GM19099 (cell line): ENCODE data around the gene NANOS3.

ENCODE experiments used
- POLR2A ChIP-seq: IDR thresholded peaks from 3 replicates; pipeline ENCODE4 v1.6.1; 2011; ENCODE audit warnings: low read depth; ENCODE audit not compliant: insufficient read length; ENCODE audit errors: extremely low read depth

Gene NANOS3

DNA sequence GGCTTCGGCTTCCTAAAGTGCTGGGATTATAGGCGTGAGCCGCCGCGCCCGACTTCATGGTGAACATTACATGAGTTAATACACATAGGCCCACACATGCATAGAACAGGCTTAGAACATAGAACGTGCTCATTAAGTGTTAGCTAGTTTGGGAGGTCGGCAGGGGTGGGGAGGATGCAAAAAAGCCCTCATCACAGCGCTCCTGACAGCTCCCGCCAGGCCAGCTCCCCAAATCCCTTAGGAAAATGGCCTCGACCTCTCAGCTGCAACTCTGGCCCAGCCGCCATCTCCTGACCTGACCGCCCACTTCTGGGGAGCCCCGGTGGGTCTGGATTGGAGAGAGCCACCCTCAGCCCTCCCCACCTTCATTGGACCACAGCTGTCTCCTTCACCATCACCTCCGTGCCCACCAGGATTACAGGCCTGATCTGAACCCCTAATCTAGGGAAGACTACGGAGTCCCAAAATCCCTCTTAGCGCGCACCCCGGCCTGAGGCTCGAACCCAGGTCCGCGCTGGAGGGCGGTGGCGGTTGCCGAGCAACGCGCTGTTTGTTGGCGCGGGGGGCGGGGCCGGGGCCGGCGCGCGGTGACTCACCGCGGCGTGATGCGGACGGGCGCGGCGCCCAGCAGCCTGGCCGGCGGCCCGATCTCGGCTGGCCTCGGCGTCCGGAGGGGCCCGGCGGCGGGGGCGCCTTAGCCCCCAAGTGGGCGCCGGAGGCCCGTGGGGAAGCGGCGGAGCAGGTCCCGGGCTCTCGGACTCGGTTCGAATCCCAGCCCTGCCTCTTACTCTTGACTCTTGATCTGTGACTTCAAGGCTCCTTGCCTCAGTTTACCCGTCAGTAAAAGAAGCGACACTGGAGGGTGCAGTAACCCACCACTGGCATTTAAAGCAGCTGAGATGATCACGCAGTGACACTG, 26.7 kb upstream of the NANOS3 start:
- TF ChIP-seq POLR2A = no peak

DNA sequence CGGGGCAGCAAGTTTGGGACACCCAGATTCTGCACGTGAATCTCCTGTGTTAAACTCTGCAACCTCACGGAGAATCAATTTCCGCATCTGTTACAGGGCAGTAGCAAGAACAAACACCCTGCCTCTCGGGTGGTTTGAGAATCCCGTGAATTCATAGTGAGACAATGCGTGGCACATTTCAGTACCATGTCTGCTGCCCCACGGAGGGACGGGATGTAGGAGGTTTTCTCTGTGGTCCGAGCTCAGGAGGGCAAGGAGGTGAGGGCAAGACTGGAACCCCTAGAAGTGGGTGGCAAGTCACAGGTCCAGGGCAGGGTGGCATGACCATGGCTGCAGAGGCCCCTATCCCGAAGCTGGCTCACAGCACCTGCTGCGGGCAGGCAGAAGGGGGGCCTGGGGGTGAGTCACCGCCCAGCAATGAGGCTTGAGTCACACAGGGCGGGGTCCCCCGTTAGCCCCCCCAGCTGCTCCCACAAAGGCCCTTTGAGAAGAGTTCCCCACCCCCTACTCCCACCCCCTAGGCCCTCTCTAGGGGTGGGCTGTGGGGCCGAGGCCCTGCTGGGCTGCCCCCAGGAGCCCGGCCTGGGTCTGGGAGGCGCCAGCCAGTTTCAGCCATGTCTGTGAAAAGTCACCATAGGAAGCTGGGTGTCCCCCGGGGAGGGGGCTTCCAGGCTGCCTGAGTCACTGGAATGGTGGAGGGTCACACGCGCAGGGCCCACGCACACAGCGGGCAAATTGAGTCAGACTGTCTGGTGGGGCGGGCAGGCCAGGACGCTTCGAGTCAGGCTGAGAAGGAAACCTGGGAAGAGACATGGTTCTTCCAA, 25.8 kb upstream of the NANOS3 start:
- TF ChIP-seq POLR2A = no peak

- no peak for TF ChIP-seq POLR2A
Measured at GRCh38 chr19:13856497-13856896, 20.4 kb upstream of the NANOS3 start.

- TF ChIP-seq POLR2A = no peak
Measured at GRCh38 chr19:13859361-13859880, 17.5 kb upstream of the NANOS3 start.

- no peak for TF ChIP-seq POLR2A
Measured at GRCh38 chr19:13860679-13861391, 16.1 kb upstream of the NANOS3 start.

DNA sequence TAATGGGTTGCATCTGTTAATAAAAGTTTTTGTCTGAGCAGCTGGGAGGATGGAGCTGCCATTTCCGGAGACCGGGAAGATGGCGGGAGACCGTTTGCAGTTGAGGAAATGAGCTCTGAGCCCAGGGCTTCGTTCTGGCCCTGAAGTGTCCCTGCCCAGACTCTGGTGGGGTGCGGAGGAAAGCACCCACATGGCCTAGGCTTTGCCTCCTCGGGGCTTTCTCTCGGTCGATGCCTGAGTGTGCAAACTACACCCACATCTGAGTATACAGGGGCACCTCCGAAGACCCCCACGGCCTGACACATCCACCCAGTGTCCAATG, 15.6 kb upstream of the NANOS3 start:
- TF ChIP-seq POLR2A = no peak

GRCh38 chr19:13861714-13862531, 15.0 kb upstream of the NANOS3 start:
- peak; percentile 59 for TF ChIP-seq POLR2A

DNA sequence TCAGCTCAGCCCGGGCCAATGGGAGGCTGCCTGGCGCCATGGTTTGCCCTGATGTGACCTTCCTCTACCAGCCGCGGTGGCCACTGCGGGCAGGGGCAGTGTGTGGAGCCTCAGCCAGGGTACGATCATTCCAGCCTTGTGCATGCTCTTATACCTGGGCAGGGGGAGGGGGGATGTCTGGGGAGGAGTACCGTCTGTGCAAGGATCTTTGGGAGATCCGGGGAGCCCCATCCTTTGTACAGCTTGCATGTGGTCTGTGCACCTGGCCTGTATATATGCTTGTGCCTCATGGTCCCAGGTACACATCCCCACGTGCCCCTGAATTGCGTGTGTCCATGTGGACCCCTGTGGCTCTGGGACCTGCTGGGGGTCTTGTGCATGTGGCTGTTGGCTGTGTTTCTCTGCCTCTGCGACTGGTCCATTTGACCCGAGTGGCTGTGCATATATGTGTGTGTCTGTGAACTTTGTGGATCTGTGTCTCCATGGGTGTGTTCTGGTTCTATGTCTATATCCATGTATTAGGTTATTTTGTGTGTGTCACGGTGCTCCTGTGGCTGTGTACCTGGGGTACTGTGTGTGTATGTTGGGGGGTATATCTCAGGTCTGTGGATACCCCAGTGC, 12.8 kb upstream of the NANOS3 start:
- no peak for TF ChIP-seq POLR2A

DNA sequence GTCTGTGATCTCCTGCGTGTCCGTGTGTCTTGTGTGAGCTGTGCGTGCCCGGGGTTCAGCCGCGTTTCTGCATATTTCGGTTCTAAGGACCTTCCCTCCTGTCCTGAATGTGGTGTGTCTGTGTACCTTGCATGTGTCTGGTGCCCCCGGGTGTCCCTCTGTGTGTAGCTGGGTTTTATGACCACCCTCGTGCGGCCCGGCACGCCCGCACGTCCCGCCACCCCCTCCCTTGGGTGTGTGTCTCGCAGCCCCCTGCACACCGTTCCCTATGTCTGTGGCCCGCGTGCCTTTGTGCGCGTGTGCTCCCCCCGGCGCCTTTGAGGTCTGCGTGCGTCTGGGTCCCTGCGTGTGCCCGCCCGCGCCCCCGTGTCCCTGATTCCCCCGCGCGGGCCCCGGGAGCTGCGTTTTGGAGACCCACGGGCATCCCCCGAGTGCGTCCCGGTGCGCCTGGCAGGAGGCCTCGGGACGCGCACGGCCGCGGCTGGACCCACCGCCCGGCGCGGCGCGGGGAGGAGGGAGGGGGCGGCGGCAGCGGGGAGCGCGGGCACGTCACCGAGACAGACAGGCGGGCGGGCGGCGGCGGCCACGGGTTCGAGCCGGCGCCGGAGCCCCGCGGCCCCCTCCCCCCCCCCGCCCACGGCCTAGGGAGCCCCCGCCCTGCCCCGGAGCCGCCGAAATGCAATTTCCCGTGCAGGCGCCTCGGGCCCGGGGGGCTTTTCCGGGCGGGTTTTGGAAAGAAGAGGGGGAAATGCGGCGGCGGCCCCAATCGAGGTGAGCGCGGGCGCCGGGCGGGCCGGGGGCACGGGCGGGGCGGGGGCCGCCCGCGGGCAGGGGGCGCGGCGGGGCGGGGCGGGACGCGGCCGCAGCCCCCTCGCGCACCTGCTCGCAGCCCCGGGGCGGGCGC, 12.0 kb upstream of the NANOS3 start:
- TF ChIP-seq POLR2A = no peak

DNA sequence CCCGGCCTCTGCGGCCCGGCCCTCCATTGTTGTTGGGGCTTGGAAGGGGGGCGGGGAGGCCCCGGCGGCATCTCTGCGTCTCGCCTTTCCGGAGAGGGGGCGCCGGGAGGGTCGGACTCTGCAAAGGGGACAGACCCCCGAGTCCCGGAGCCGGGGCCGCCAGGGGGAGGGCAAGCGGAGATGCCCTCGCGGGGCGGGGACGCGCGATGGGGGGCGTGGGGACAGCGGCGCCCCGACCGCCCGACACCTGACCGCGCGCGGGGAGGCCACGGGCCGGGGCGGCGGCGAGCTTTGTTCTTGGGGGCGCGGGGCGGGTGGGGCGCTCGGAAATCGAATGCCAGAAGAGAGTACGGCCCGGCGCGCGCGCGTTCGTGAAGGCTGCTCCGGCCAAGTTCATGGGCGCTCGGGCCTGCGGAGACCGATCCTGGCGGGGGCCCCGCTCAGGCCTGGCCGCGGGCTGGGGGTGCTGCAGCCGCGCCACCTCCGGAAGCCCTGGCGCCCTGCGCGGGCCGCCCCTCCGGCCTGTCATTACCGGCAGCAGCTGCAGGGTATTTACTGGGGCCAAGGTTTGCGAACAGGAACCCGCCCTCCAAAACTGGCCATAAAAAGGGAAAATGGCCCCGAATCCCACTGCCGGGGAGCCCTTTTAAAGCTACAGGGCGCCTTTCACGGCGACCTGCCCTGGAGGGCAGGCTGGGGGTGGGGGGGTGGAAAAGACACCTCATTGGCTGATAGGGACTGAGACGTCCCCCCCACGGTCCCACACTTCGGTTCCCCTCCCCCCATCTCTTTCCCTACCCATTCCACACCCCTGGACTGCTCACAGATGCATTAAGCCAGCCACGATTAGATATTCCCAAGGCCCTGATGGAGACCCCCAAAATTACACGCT, 11.1 kb upstream of the NANOS3 start:
- TF ChIP-seq POLR2A = peak; percentile 45

GRCh38 chr19:13866463-13867046, 10.4 kb upstream of the NANOS3 start:
- TF ChIP-seq POLR2A = no peak

DNA sequence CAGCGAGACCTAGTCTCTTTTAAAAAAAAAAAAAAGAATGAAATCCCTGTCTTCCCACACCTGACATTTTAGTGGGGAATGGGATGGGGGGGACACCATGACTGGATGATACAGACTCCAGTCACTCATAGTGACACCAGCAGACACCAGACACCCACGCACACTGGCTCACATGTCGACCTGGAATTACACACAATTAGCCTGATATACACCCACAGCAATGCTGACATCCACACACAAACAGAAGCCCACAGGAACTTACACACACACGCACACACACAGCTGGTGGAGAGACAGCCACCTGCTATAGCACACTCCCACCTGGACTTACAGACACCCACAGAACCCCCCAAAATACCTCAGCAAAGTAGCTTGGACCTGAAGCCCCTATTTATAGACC, 8.3 kb upstream of the NANOS3 start:
- no peak for TF ChIP-seq POLR2A

DNA sequence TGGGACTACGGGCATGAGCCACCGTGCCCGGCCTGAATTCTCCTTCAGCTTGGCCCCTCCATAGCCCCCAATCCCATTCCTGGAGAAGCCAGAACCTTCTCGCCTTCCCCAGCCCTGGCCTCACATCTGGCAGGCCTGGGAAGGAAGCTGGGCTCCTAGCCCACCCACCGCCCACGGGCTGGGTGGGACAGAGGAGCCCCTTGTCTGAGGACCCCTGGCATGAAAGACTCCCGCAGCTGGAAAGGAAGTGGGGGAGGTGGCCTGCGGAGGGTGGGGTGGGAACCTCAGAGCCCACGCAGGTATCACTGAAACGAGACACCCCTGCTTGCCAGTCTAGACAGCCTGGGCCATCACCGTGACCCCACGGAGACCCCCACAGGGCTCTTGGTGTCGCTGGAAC, 7.7 kb upstream of the NANOS3 start:
- TF ChIP-seq POLR2A = no peak
